ENCODE measurements around the gene ABCB11.

GRCh38 chr2:168939918-168940317, 91.2 kb downstream of the ABCB11 start:
- TF ChIP-seq CTCF (IDR thresholded peaks at IDR 0.05 in 4 of 5, conservative IDR thresholded peaks at IDR 0.05 in 1 of 5), result no peak
- TF ChIP-seq POLR2A (IDR thresholded peaks at IDR 0.05), result no peak

Data from gastrocnemius medialis (tissue), 4 donors.